Adrenal gland (tissue), 5 donors: ENCODE data around the gene TNFAIP1.

ENCODE experiments used
- POLR2A ChIP-seq, 2 donors: fragments of 450-650 bp; IDR thresholded peaks; one replicate each; pipeline ENCODE4 v1.6.1; 2017; ENCODE audit warnings: antibody characterized with exemption in 2 of 2, mild to moderate bottlenecking in 2 of 2, moderate library complexity in 1 of 2
- TF ChIP-seq, protein P1 (sequence below), 6 experiments: fragments of 450-650 bp in 4 of 6; fragments of 200-600 bp in 2 of 6; sonication (generic) in 1 of 6; IDR thresholded peaks; 1 replicate in 5 of 6; 2 replicates in 1 of 6; pipeline versions ENCODE4 v1.5.1 to v1.8.0; 2016 to 2021; ENCODE audit warnings: antibody characterized with exemption in 6 of 6, mild to moderate bottlenecking in 2 of 6, moderate library complexity in 1 of 6
- donor health status: DM: no; HTN: no; CAD: no.

DNA sequence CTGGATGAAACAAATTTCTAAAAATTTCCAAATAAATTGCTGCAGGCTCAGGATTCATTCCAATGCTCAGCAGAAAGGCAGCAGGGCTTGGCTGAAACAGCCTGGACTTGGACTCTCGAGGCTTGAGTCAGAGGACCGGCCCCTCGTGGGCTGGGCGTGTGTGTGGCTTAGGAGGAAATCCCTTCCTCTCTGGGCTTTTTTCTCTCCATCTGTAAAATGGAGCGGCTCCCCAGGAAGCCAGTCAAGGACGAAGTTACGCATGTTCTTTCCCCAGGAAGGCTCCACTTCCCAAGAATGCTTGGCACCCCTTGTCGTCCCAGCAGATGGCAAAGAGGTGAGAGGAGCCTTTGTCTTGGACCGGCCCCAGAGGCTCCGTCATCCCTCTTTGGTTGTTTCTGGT lies 56.9 kb downstream of the TNFAIP1 start:
- TF ChIP-seq, protein P1, sequence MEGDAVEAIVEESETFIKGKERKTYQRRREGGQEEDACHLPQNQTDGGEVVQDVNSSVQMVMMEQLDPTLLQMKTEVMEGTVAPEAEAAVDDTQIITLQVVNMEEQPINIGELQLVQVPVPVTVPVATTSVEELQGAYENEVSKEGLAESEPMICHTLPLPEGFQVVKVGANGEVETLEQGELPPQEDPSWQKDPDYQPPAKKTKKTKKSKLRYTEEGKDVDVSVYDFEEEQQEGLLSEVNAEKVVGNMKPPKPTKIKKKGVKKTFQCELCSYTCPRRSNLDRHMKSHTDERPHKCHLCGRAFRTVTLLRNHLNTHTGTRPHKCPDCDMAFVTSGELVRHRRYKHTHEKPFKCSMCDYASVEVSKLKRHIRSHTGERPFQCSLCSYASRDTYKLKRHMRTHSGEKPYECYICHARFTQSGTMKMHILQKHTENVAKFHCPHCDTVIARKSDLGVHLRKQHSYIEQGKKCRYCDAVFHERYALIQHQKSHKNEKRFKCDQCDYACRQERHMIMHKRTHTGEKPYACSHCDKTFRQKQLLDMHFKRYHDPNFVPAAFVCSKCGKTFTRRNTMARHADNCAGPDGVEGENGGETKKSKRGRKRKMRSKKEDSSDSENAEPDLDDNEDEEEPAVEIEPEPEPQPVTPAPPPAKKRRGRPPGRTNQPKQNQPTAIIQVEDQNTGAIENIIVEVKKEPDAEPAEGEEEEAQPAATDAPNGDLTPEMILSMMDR (IDR thresholded peaks at IDR 0.05): no peak
- no peak for TF ChIP-seq POLR2A (IDR thresholded peaks at IDR 0.05)
